A673 (cell line): ENCODE results near the gene CCNY. TPM values are rescaled to one million over a fixed set of nuclear protein-coding genes. Genes with fewer than 3 reads are reported as not detected.

Experiments
- BruUV-seq: library from RNA; stranded (reverse); fragments of 400-500 nt; replicated peaks from 2 replicates; lab custom pipeline; 2021; lab: Mats Ljungman, UMichigan
- CTCF ChIA-PET: fragments of 300-600 bp; sonication (Branson Sonifier 250); formaldehyde crosslinking; loops from one replicate; lab custom pipeline; 2022; ENCODE audit warnings: antibody characterized with exemption; lab: Charles Lee
- POLR2A ChIA-PET: fragments of 300-600 bp; sonication (Branson Sonifier 250); formaldehyde crosslinking; loops from one replicate; lab custom pipeline; 2022; ENCODE audit warnings: antibody characterized with exemption; ENCODE audit not compliant: low non-redundant PET; lab: Charles Lee
- DNase-seq: peaks from one replicate; pipeline ENCODE4 v3.0.0-alpha.2; 2015; ENCODE audit warnings: low spot score
- H3K27ac ChIP-seq: fragments of 200-600 bp; sonication (generic); 2 replicates; pipeline ENCODE4 v1.5.1; 2016; ENCODE audit warnings: mixed run types, low read depth, mild to moderate bottlenecking, mixed read lengths, antibody characterized with exemption, low read length; ENCODE audit not compliant: poor library complexity, severe bottlenecking
- H3K27me3 ChIP-seq: fragments of 200-600 bp; sonication (generic); replicated peaks from 2 replicates; pipeline ENCODE4 v1.6.1; 2017; ENCODE audit warnings: mixed run types, low read depth, mild to moderate bottlenecking, mixed read lengths, antibody characterized with exemption, low read length; ENCODE audit not compliant: insufficient read depth, poor library complexity
- H3K36me3 ChIP-seq: fragments of 200-600 bp; sonication (generic); 2 replicates; pipeline ENCODE4 v1.6.1; 2016; ENCODE audit warnings: mixed run types, mild to moderate bottlenecking, mixed read lengths, antibody characterized with exemption, low read length; ENCODE audit not compliant: insufficient read depth, poor library complexity, severe bottlenecking
- H3K4me1 ChIP-seq: fragments of 200-600 bp; sonication (generic); 2 replicates; pipeline ENCODE4 v1.6.1; 2017; ENCODE audit warnings: mixed run types, mild to moderate bottlenecking, mixed read lengths, antibody characterized with exemption, low read length; ENCODE audit not compliant: insufficient read depth, poor library complexity, severe bottlenecking
- H3K4me3 ChIP-seq: fragments of 200-600 bp; sonication (generic); 2 replicates; pipeline ENCODE4 v1.5.1; 2016; ENCODE audit warnings: low read depth, mixed run types, mild to moderate bottlenecking, mixed read lengths, low read length; ENCODE audit not compliant: poor library complexity, severe bottlenecking
- H3K9me3 ChIP-seq: fragments of 200-600 bp; sonication (generic); 2 replicates; pipeline ENCODE4 v1.6.1; 2016; ENCODE audit warnings: mixed run types, low read depth, mild to moderate bottlenecking, mixed read lengths, antibody characterized with exemption, low read length; ENCODE audit not compliant: poor library complexity, severe bottlenecking
- CTCF ChIP-seq: fragments of 300-800, 200-600 bp; sonication (generic); conservative IDR thresholded peaks from 2 replicates; pipeline ENCODE4 v1.5.1; 2017; ENCODE audit warnings: low read depth, mild to moderate bottlenecking, antibody characterized with exemption, low read length, moderate library complexity, mixed read lengths
- EZH2 ChIP-seq: fragments of 200-600 bp; sonication (generic); IDR thresholded peaks from 2 replicates; pipeline ENCODE4 v1.6.1; 2017; ENCODE audit warnings: borderline replicate concordance, low read depth, mild to moderate bottlenecking, mixed read lengths, antibody characterized with exemption, low read length; ENCODE audit not compliant: poor library complexity, severe bottlenecking
- intact Hi-C: fragments of 100-400 bp; cut with micrococcal nuclease; formaldehyde crosslinking; loops from one replicate; pipeline ENCODE4 v1.10.0; 2022; ENCODE audit not compliant: unreplicated experiment
- total RNA-seq: library from RNA; stranded (reverse); gene quantifications from 2 replicates; pipeline ENCODE4 v1.2.3, GENCODE V29; 2021

Gene CCNY
- total RNA-seq, 1 experiment from 2014 or later: 84.8 TPM

- Histone ChIP-seq H3K9me3 (no peaks in the 10 kb centered on the region), H3K4me3 (no peak overlapping the region), H3K36me3 (no peaks in the 10 kb centered on the region), H3K4me1 (no peaks in the 10 kb centered on the region), H3K27ac (no peak overlapping the region), H3K27me3 (no peaks in the 10 kb centered on the region)
- CTCF ChIA-PET: interaction anchor here (0.6 to 1.1 kb wide), 4 partner anchors 14 to 1281 kb away, joined by 3 to 5 read pairs (median 4); no protein-coding TSS in a partner anchor
- no TSS peak for BruUV-seq
- peak; percentile 54 for DNase-seq
- intact Hi-C loops: loop anchor here (10.0 kb wide), 1 partner anchor 365 kb away; no protein-coding TSS in a partner anchor
- POLR2A ChIA-PET: no interaction called here
- TF ChIP-seq CTCF (peak; percentile 57), EZH2 (no peak)
Measured at GRCh38 chr10:35600193-35600592, 263.9 kb downstream of the CCNY start.

- no peak within 1 kb of the TSS for H3K27ac ChIP-seq
- no peaks in the 10 kb centered on the region for H3K27me3 ChIP-seq
- H3K9me3 ChIP-seq: no peaks in the 10 kb centered on the region
- no peaks in the 10 kb centered on the region for H3K36me3 ChIP-seq
- CTCF ChIA-PET: no interaction called here
- H3K4me3 ChIP-seq: no peak within 1 kb of the TSS
- no peak for DNase-seq
- POLR2A ChIA-PET: no interaction called here
- intact Hi-C loops: loop anchor here (10.0 kb wide), 1 partner anchor 370 kb away; no protein-coding TSS in a partner anchor
- BruUV-seq: no TSS peak
- TF ChIP-seq CTCF (no peak), EZH2 (no peak)
- H3K4me1 ChIP-seq: no peaks in the 10 kb centered on the region
Measured at GRCh38 chr10:35605191-35605590, 268.9 kb downstream of the CCNY start, which contains the start of gene GJD4. GJD4 (plus strand) TSS chr10:35605341; CDS start chr10:35605568, 227 bp downstream.

- no peaks in the 10 kb centered on the region for H3K4me1 ChIP-seq
- CTCF ChIA-PET: no interaction called here
- H3K36me3 ChIP-seq: no peaks in the 10 kb centered on the region
- POLR2A ChIA-PET: no interaction called here
- intact Hi-C loops: loop anchor here (10.0 kb wide), 1 partner anchor 372 kb away; no protein-coding TSS in a partner anchor
- no peak for TF ChIP-seq CTCF
- DNase-seq: no peak
- H3K9me3 ChIP-seq: no peaks in the 10 kb centered on the region
- no peaks in the 10 kb centered on the region for H3K27me3 ChIP-seq
- BruUV-seq: no TSS peak
- H3K27ac ChIP-seq: no peak overlapping the region
- H3K4me3 ChIP-seq: no peak overlapping the region
Measured at GRCh38 chr10:35606430-35606829, 270.1 kb downstream of the CCNY start.
